ENCODE measurements around the gene C1orf53.
"Not testable (repeated sequence)": the region's sequence is repeated elsewhere in the genome, so short reads cannot be mapped to it uniquely, and the experiment has no call there.

C1orf53 gene

GRCh38 chr1:197951617-197952175 lies 49.3 kb downstream of the C1orf53 start:
- Histone ChIP-seq H3K9me3 (replicated peaks; ENCODE audit: insufficient read depth, low read length) (no peaks in the 10 kb centered on the region), H3K79me2 (ENCODE audit: low read length) (no peaks in the 10 kb centered on the region), H3K9ac (ENCODE audit: low read length) (no peak overlapping the region), H3K4me2 (ENCODE audit: low read depth, low read length) (no peak overlapping the region), H4K20me1 (ENCODE audit: insufficient read depth, low read length) (no peaks in the 10 kb centered on the region), H2AFZ (ENCODE audit: low read length) (no peak overlapping the region), H3K27me3 (replicated peaks; ENCODE audit: insufficient read depth, low read length) (no peaks in the 10 kb centered on the region), H3K9me2 (replicated peaks; ENCODE audit: insufficient read depth, low read length) (no peaks in the 10 kb centered on the region), H3K4me3 (ENCODE audit: low read length) (no peak overlapping the region), H3K4me1 (ENCODE audit: low read length) (no peaks in the 10 kb centered on the region), H3F3A (ENCODE audit: insufficient read depth, low read length) (no peaks in the 10 kb centered on the region), H3K36me3 (replicated peaks; ENCODE audit: insufficient read depth, low read length) (no peaks in the 10 kb centered on the region), H3K27ac (ENCODE audit: low read length) (no peak overlapping the region)
- TF ChIP-seq CTCF (IDR thresholded peaks at IDR 0.05; ENCODE audit: low read length) (no peak), EZH2phosphoT487 (IDR thresholded peaks at IDR 0.05; ENCODE audit: low read length) (no peak), EZH2 (optimal IDR thresholded peaks at IDR 0.05; ENCODE audit: low read depth, low read length) (no peak)
- no peak for DNase-seq

- H3K27ac ChIP-seq (ENCODE audit: low read length); H4K20me1 ChIP-seq (ENCODE audit: insufficient read depth, low read length); H3K4me2 ChIP-seq (ENCODE audit: low read depth, low read length); H2AFZ ChIP-seq (ENCODE audit: low read length); H3K36me3 ChIP-seq (replicated peaks; ENCODE audit: insufficient read depth, low read length); H3K79me2 ChIP-seq (ENCODE audit: low read length); H3K9me2 ChIP-seq (replicated peaks; ENCODE audit: insufficient read depth, low read length); H3K4me1 ChIP-seq (ENCODE audit: low read length); DNase-seq; H3K9ac ChIP-seq (ENCODE audit: low read length); H3K27me3 ChIP-seq (replicated peaks; ENCODE audit: insufficient read depth, low read length); H3K9me3 ChIP-seq (replicated peaks; ENCODE audit: insufficient read depth, low read length); H3F3A ChIP-seq (ENCODE audit: insufficient read depth, low read length); H3K4me3 ChIP-seq (ENCODE audit: low read length): not testable (repeated sequence)
Measured at GRCh38 chr1:197953472-197953871, 51.0 kb downstream of the C1orf53 start.

- H3K9me2 ChIP-seq (replicated peaks; ENCODE audit: insufficient read depth, low read length) = no peaks in the 10 kb centered on the region
- no peak overlapping the region for H3K27ac ChIP-seq (ENCODE audit: low read length)
- H3K27me3 ChIP-seq (replicated peaks; ENCODE audit: insufficient read depth, low read length) = no peaks in the 10 kb centered on the region
- TF ChIP-seq EZH2phosphoT487 (IDR thresholded peaks at IDR 0.05; ENCODE audit: low read length) (no peak), CTCF (IDR thresholded peaks at IDR 0.05; ENCODE audit: low read length) (no peak)
- no peaks in the 10 kb centered on the region for H3K9me3 ChIP-seq (replicated peaks; ENCODE audit: insufficient read depth, low read length)
- H4K20me1 ChIP-seq (ENCODE audit: insufficient read depth, low read length) = no peaks in the 10 kb centered on the region
- H3F3A ChIP-seq (ENCODE audit: insufficient read depth, low read length) = no peaks in the 10 kb centered on the region
- no peak overlapping the region for H3K9ac ChIP-seq (ENCODE audit: low read length)
- no peaks in the 10 kb centered on the region for H3K36me3 ChIP-seq (replicated peaks; ENCODE audit: insufficient read depth, low read length)
- no peaks in the 10 kb centered on the region for H3K79me2 ChIP-seq (ENCODE audit: low read length)
- no peak overlapping the region for H3K4me3 ChIP-seq (ENCODE audit: low read length)
- H3K4me2 ChIP-seq (ENCODE audit: low read depth, low read length) = no peak overlapping the region
- no peaks in the 10 kb centered on the region for H3K4me1 ChIP-seq (ENCODE audit: low read length)
- H2AFZ ChIP-seq (ENCODE audit: low read length) = no peak overlapping the region
- DNase-seq = no peak
Measured at GRCh38 chr1:197954718-197955418, 52.4 kb downstream of the C1orf53 start.

All from MM.1S (cell line).